Activated CD8-positive, alpha-beta memory T cell treated with anti-CD3 and anti-CD28 coated beads, Interleukin-2, amount 50 U/mL, for 1 hour (primary cell): Measurements from ENCODE around the gene PBRM1.
"Not testable (repeated sequence)": the region's sequence is repeated elsewhere in the genome, so short reads cannot be mapped to it uniquely, and the experiment has no call there.

Source experiments
- DNase-seq: peaks from one replicate; pipeline ENCODE4 v3.0.0-alpha.2; 2020; ENCODE audit errors: extremely low read depth

Gene PBRM1

DNA sequence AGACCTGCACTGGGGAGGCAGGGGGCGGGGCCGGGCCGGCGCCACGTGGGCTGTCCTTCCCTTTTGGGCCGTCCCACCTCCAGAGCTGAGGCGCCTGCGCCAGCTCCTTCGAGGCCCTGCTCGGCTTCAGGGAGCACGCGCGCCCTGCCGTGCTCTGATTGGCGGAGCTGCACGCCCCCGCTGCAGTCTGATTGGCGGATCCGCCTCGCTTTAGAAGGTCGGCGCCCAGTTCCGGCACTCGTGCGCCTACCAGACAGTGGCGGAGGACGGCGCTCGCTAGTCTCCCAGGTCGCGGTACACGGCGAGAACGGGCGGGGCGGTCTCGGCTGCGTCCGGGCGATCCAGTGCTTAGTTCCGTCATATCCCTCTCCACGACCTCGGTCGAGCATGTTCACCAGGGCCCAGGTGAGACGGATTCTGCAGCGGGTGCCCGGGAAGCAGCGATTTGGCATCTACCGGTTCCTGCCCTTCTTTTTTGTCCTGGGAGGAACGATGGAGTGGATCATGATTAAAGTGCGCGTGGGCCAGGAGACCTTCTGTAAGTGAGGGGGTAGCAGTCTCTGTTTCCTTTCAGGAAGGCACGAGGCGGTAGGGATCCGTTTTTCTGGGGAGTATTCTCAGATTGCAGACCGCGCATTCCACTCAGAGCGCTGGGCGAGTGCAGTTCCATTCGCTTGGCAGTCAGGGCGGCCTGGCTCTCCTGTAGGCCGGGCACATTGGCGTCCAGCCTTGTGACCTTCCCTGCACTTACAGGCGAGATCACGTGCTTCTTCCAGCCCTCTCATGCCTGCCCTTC is 149.1 kb downstream of the PBRM1 start, which contains the start of gene UQCC5:
Gene UQCC5 (plus strand): TSS at position 237 of the 796 bp plus-strand sequence. CDS start 151 bp downstream, at position 388.
- peak; percentile 88 for DNase-seq

DNA sequence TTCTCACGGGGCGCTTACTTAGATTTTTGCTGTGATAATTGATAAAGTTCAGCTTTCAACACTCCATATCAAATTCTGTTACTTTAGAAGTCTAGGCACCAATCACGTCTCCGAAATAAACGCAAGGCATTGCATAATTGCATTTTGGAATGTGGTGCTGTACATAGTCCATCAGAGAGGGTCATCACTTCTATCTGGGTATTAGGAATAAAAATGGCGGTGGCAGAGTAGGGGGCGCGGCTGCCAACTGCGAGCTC is 149.7 kb downstream of the PBRM1 start:
- DNase-seq: no peak

DNA sequence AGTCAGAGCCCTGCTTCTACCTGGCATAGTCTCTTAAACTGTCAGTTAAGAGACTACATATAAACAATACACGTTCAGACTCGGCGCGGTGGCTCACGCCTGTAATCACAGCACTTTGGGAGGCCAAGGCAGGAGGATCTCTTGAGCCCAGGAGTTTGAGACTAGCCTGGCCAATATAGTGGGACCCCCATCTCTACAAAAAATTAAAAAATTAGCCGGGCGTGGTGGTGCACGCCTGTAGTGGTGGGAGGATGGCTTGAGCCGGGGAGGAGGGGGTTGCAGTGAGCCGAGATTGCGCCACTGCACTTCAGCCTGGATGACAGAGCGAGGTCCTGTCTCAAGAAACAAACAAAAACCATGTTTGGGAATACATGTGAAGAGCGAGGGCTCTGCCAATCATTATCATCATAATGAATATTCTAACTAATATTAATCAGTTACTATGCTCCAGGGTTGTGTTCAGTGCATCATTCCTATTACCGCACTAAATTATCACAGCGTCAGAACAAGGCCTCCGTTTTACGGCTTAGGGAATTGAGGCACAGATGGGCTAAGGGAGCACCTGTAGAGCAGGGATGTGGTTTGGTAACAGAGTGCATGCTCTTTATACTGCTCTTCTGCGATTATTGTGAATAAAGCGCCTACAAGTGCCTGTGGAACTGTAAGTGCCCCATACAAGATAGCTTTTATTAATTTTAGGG is 150.2 kb downstream of the PBRM1 start:
- no peak for DNase-seq

DNA sequence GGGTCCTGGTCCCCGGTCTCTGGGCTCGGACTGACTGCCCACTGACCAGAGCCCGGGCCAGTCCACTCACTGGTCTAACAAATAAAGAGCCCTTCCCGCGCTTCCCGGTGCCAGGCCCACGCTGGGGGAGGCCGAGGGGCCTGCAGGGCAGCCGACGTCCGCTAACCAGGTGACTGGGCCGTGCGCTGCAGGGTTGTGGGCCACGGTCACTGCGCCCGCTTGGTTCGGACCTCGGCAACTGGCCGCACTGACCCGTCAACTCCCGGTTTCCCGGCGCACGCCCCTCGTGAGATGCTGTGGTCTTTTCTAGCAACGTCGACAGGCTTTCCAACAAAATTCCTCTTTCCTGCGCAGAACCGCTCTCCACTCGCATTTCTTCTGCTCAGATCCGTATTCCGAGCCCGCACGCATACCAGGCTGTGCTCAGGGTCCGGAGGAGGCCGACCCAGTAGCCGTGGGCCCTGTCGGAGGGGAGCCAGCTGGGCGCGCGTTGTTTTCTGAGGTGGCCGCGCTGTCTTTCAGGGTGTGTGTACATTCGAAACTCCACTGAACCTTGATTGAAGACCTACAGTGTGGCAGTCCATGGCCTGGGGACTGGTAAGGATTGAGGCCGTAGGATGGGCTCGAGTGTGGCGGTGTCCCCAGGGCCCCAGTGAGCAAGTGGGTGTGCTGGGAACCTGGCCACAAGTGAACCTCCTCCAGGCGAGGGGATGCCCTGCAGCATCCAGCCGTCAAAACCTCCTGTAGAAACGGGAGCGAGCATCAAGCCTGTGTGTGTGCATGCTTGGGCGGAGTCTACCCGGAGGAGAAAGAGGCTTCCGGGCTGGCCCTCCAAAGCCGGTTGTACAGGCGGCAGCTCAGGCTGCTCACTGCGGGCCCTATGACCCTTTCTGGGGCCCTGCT is 151.2 kb downstream of the PBRM1 start:
- DNase-seq: no peak

DNA sequence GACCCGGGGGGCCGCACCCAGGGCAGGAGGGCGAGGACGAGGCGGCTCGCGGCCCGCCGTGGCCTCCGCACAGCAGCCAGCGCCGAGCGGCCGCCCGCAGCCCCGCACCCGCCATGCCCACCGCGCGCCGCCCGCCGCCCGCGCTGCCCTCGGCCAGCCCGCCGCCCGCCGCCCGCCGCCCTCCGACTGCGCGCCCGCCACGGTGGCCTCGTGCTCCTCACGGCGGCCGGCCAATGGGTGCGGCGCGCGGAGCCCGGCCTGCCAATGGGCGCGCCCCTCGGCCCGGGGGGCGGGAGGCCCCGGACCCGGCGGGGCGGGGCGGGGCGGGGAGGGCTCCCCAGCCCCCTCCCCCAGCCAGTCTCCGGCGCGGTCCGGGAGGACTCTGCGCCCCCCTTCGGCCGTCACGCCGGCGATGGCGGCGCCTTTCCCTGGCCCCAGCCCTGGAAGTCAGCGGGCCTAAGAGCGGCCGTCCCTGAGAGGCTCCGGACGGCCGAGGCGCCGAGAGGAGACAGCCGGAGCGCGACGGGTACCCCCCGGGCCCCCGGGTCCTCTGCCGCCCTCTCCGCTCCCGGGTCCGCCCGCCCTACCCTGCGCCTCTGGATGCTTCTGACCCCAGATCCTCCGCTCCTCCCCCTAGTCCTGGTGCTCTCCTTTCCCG is 152.0 kb downstream of the PBRM1 start, which contains the start of gene NT5DC2:
Gene NT5DC2 (minus strand): TSS at position 235 of the 658 bp plus-strand sequence. CDS start 120 bp downstream, at position 115.
- DNase-seq: no peak

DNA sequence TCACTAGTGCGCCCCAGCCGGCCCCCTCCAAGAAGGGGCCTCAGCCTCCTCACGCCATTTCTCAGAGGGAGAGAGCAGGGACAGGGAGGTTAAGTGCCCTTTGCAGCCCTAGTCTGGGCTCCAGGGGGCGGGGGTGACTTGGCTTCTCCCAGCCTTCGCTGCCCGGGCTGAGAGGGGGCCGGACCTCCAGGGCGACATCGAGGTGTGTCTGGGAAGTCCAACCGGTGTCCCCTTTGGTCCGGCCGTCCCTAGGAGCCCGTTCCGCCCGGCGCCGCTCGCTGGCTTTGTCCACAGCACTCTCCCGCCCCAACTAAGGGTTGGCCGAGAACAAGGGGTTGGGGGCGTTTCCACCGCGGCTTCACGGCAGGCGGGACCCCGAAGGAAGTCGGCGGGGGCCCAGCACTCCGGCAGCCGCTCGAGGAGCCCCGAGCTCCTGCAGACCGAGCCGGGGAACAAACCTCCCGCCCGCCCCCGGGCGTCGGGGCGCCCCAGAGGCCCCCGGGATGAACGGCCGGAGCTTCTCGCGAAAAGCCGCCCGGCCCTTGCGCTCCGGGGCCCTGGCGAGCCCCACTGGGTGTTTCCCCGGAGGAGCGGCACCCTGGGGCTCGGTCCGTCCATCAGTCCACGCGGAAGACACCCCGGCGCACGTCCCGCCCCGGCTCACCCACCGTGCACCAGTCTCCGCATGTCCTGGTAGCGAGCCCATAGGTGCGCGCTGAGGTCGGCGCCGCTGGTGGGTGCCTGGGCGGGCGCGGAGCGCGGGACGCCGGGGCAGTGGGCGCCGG is 152.7 kb downstream of the PBRM1 start:
- no peak for DNase-seq

DNA sequence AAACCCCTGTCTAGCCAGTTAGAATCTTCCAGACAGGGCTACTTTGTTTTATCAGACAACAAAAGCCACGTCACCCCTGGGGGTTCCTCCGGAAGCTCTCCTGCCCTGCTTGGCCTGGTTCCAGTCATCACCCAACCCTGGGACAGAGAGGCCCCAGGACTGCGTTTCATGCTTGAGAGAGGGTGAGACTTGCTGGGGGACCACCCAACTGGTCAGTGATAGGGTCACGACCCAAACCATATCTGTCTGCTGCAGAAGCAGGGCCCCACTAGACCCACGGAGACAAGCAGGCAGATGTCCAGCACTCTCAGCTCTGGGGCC is 153.2 kb downstream of the PBRM1 start:
- peak; percentile 20 for DNase-seq

DNA sequence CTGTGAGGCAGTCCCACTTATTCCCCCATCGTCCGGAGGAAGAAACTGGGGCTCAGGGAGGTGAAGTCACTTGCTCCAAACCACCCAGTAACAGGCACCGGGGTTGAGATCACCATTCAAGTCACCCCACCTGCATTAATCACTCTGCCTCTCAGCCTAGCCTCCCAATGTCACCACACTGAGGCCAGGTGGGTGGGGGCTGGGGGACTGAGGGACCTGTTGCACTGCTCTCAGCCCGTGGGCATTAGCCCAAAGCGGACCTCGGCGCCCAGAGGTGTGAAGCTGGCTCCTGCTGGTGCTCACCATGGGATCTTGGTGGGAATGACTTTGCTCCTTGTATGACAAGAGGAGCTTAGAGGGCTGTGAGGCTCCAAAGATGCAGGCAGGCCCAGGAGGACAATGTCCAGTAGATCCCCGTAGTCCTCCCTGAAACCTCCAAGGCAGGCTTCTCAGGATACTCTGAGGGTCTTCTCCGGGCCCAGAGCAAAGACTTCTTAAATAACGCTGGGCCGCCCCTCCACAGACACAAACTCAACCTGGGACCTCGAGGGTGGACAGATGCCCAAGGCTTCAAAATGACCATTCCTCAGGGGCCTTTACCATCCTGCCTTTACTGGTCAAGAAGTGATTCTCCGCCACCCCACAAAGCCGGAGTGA is 153.7 kb downstream of the PBRM1 start:
- no peak for DNase-seq

DNA sequence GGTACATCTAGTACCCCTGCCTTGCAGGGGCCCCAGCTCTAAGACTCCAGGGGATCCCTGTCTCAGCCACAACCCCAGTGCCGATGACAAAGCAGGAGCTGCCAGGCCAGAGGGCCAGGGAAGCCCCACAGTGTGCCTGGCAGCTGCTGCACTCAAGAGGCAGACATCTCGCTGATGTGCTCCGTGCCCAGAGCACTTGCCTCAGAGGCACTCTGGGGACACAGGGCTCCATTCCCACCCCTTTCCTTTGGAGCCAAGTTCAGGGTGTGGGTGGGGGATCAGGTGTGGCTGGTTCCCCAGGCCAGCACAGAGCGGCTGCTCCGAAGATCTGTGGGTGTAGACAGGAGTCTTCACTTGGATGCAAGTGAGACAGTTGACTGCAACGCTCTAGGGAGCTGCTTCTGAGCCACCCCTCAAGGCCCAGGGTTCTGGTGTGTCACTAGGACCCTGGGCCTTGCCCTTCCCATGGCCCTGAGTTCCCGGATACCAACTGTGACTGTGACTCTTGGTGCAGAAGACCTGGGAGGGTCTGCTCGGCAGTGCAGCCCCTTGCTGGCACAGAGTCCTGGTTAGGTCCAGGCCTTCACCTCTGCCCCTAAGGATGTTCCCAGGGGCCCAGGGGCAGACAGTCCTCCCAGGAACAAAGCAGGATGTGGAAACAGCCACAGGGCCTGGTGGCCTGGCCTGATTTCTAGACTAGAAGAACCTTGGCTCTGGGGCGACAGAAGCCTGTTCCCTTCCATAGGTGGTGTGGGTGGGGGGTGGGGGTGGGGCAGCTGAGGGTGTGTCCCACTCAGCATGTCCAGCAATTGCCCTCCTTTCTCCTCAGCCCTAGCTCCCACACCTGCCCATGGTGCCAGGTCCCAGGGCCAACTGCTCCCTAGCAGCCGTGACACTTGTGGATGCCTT is 154.5 kb downstream of the PBRM1 start:
- no peak for DNase-seq

DNA sequence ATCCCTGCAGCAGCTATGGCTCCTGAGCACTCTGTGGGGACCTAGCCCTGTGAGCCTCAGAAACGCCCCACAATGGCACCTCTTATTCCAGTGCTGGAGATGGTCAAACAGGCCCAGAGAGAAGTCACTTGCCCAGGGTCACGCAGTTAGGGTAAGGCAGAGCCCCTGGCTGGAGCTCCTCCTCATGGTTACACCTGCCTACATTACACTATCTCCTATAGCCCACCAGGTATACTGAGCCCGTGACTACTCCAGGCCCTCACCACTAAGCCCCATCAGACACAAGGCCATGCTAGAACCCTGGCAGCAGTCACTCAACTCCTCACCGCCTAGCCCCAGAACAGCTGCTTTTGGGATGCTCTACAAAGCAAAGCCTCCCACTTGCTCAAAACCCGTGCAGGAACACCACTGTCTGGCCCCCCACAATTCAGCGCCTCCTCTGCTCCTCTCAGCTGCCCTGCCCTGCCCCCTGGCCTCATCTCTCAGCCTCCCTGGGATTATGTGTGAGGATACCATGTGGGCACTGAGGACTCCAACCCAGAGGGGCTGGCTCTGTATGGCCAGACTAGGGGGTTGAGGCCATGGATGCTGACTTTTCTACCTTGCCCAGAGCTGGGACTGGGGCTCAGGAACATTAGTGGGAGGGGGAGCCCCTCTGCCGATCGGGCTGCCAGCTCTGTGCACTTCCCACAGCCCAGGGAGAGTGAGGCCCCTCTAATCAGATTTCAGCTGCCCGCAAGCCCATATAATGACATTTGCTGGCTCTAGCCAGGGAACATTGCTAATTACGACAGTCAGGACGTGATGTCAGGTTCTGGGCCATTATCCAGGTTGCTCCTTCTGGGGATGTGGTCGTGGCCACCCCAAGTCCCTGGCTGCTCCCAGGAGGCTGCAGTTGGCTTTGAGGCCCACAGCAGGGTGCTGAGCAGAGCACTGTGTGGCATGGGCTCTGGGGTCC is 156.1 kb downstream of the PBRM1 start:
- no peak for DNase-seq

DNA sequence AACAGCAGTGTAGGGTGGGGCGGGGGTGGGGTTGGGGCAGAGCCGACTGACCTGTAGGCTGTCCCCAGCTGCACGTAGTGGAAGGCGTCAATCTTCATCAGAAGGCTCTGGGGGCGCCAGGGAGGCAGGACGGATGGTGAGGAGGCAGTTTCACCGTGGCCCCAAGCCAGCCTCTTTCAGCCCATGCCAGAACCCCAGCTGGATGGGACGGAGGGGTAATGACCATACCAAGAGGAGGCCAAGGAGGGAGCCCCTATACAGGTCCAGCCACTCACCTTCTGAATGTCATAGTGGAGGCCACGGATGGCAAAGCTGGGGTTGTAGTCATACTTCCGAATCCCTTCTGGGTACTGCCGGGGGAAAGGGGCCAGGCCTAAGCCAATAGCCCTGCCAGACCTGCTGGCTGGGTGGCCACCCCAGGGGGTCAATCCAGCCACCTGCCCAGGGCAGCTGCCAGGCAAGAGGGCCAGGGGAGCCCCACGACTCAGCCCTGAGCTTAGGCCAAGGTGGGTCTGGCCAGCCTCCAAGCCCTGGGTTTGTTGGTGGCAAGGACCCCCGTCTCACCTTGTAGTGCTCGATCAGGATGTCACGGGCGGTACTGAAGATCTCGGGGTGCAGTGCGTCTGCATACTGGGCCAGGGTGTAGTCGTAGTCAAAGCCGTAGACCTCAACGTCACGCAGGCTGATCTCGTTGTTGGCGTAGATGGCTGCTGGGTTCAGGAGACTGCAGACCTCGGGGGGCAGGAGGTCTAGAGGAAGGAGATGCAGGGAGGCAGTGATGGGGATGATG is 156.9 kb downstream of the PBRM1 start:
- no peak for DNase-seq

DNA sequence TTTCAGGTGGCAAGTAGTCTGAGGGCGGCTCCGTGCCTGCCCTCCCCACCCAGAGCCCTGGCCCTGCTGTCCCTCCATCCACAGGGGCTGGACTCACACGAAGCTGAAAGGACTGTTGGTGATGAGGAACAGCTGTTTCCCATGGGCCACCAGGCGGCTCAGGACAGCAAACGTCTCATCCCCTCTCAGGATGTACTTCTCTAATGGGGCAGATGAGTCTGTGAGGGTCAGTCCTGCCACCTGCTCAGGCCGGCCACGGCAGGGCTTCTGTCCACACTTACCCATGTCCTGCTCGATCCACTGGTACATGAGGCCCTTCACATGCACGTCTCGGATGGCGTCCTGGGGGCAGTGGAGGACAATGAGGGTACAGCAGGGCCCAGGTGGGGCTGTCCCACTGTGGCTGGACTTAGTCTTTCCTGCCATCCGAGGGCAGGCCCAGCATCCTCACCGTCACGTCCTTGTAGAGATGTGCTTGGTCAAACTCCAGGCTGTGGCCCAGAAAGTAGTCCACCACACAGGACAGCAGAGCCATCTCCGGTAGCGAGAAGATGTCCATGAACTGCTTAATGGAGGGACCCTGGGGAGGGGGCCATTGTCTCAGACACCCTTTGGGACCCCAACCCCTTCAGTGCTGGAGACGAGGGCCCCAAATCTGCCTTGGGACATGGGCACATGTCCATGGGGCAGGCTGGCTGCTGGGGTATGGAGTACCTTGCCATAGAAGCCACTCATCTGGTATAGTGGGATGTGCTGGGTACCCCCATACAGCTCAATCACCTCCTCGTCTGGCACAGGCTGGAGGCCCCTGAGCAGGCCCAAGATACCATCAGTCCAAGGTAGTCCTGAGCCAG is 157.8 kb downstream of the PBRM1 start:
- DNase-seq: no peak

DNA sequence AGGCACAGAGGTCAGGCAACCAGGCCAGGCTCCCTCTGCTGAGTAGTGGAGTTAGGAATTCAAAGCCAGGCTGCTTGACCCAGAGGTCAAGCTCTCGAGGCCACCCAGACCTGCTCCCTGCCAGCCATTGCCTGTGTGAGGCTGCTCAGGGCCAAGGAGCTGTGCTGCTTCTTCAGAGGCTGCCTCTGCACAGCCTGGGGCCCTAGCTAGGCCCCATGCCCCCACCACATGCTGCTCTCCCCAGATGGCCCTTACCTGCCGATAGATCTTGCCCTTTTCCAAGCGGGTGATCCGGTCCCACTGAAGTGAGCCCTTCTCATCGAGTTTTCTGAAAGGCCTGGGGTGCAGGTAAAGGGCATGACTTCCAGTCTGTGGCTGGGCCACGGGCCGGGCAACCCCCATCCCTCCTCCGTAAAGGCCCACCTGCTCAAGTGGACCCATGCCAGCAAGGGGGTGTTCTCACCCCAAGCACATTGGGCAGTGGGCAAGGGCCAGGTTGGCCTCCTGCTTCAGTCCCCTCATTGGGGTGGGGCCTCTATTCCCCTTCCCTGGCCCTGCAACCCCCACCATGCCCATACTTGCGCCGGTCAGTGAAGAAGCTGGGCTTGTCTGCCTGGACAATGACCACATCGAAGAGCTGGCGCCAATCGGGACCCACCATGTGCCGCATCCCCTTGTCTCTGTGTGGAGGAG is 158.5 kb downstream of the PBRM1 start:
- DNase-seq: no peak

DNA sequence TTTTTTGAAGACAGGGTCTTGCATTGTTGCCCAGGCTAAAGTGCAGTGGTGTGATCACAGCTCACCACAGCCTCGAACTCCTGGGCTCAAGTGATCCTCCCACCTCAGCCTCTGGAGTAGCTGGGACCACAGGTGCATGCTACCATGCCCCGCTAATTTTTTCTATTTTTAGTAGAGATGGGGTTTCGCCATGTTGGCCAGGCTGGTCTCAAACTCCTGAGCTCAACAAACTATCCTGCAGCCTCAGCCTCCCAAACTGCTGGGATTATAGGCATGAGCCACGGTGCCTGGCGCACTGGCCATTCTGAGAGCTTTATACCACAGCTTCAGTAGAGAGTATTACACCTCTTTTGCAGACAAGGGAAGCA is 159.1 kb downstream of the PBRM1 start:
- not testable (repeated sequence) for DNase-seq

DNA sequence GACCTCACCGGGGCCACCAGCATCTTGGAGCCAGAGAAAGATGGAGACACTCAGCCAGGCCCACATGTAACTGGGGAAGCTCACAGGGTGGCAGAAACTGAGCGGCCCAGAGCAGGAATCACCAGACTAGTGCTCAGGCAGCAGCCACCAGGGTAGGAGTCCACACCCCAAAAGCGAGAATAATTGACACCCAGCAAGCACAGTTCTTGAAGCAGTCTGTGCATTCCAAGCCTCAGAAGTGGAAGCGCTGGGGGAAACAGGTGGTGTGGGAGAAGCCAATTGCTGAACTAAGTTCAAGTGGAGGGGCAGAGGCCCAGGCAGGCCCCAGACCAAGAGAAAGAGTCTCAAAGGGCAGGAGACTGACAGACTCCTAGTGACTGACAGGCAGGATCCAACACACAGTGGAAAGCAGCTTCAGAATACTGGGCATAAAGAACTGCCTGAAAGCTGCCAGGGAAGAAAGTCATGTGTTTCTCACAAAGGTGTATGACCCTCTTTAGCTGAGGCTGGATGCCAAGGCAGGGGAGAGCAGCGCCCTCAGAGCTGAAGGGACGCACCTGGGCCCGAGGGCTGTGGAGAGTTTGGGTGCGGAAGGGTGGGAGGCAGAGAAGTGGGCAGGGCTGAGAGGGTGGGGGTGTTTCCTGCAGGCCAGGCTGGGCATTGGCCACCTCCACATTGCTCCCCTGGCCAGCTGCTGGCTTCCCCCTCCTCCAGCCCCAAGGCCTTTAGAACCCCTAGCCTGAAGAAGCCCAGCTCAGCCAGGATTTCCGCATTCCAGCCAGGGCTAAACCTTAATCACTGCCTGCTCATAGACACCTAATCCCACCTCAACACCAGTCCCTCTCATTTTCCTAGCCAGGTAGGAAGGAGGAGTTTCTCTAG is 159.8 kb downstream of the PBRM1 start:
- no peak for DNase-seq
